GM12892 (cell line): ENCODE data around the gene TMEM270.
"Not testable (repeated sequence)": the region's sequence is repeated elsewhere in the genome, so short reads cannot be mapped to it uniquely, and the experiment has no call there.

ENCODE experiments used
- DNase-seq: peaks from one replicate; pipeline ENCODE4 v3.0.0; 2011; ENCODE audit not compliant: insufficient read length
- FAIRE-seq: peaks from 2 replicates; lab custom pipeline; 2011; peaks lifted over from hg19 to GRCh38; lab: Jason Lieb, UNC
- POLR2A ChIP-seq: IDR thresholded peaks from 2 replicates; pipeline ENCODE4 v1.6.1; 2011; ENCODE audit warnings: low read depth, low read length, control low read depth
- POLR2AphosphoS5 ChIP-seq: IDR thresholded peaks from 2 replicates; pipeline ENCODE4 v1.6.1; 2011; ENCODE audit warnings: low read depth, low read length, control low read depth
- TAF1 ChIP-seq: IDR thresholded peaks from 2 replicates; pipeline ENCODE4 v1.6.1; 2011; ENCODE audit warnings: low read depth, mild to moderate bottlenecking, control low read depth, low read length, borderline replicate concordance

Gene TMEM270

GRCh38 chr7:73870041-73870492, 9.1 kb downstream of the TMEM270 start:
- TF ChIP-seq TAF1 (no peak), POLR2AphosphoS5 (no peak), POLR2A (no peak)
- no peak for DNase-seq
- no peak for FAIRE-seq

- no peak for DNase-seq
- no peak for TF ChIP-seq POLR2AphosphoS5
- no peak for TF ChIP-seq POLR2A
- no peak for TF ChIP-seq TAF1
- no peak for FAIRE-seq
These were observed 10.4 kb downstream of the TMEM270 start for GRCh38 chr7:73871163-73872011.

DNA sequence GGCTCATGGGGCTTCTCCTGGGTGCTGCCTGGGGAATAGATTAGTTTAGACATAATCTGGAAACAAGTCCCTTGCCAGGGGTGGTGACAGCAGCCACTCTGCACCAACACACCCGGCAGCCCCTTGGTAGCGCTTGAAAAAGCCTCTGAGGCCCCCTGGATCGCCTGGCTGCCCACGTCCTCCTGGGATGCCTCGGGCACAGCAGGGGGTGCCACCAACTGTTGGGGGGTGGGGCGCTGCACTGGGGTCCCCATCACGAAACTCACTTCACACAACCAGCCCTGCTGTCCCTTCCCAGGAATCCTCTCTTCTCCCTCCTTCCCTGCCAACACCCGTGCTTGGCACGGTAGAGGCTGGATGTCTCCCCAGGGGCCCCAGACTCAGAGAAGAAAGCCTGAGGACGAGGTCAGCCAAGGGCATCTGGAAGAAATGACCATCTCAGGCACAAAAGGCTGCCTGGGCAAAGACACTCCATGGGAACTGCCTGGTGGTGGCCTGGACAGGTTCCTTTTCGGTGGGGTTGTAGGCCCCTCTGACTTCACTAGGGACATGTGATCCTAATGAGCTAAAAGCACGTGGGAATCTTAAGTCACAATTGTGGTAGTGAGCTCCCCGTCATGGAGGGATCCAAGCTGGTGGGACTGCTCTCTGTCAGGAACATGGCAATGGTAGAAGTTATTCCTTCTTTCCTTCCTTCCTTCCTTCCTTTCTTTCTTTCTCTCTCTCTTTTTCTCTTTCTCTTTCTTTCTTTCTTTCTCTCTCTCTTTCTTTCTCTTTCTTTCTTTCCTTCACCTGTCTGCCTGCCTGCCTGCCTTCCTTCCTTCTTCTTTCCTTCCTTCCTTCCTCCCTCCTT, 11.3 kb downstream of the TMEM270 start:
- DNase-seq (no peak), FAIRE-seq (no peak)

DNA sequence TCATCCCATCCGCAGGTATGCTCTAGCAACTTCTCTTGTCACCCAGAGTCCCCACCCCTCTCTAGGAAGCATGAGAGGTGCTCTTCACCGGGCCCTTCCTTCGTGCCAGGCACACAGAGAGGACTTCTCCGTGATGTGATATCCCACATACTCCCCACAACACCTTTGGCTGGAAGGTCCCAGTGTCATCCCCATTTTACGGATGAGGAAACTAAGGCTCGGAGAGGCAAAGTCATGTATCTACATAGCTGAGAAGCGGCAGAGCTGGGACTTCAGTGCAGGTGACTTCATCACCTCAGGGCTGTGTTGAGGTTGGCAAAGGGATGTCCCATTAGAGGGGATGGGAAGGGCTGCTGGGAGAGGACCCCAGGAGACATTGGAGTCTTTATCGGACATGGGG, 15.4 kb downstream of the TMEM270 start:
- FAIRE-seq = no peak
- no peak for TF ChIP-seq TAF1
- no peak for TF ChIP-seq POLR2A
- no peak for TF ChIP-seq POLR2AphosphoS5

More for the DNA sequence above, 11.3 kb downstream of the TMEM270 start:
- TF ChIP-seq POLR2A (no peak), TAF1 (no peak), POLR2AphosphoS5 (no peak)

GRCh38 chr7:73876973-73877372, 16.0 kb downstream of the TMEM270 start:
- no peak for TF ChIP-seq TAF1
- TF ChIP-seq POLR2A = no peak
- TF ChIP-seq POLR2AphosphoS5 = no peak
- DNase-seq = no peak
- FAIRE-seq = no peak

More for the DNA sequence above, 15.4 kb downstream of the TMEM270 start:
- DNase-seq = no peak

- DNase-seq = no peak
- no peak for FAIRE-seq
- TF ChIP-seq POLR2A (no peak), TAF1 (no peak), POLR2AphosphoS5 (no peak)
These were observed 19.2 kb downstream of the TMEM270 start for GRCh38 chr7:73879977-73880681.

GRCh38 chr7:73880755-73881328, 19.9 kb downstream of the TMEM270 start:
- DNase-seq (no peak), FAIRE-seq (no peak)
- TF ChIP-seq TAF1 = no peak
- no peak for TF ChIP-seq POLR2A
- no peak for TF ChIP-seq POLR2AphosphoS5

GRCh38 chr7:73881352-73882046, 20.5 kb downstream of the TMEM270 start:
- TF ChIP-seq TAF1 = no peak
- FAIRE-seq (no peak), DNase-seq (no peak)

- no peak for FAIRE-seq
- TF ChIP-seq TAF1 = no peak
- TF ChIP-seq POLR2A = no peak
- TF ChIP-seq POLR2AphosphoS5 = no peak
- DNase-seq = no peak
These were observed 21.1 kb downstream of the TMEM270 start for GRCh38 chr7:73882047-73882402.

DNA sequence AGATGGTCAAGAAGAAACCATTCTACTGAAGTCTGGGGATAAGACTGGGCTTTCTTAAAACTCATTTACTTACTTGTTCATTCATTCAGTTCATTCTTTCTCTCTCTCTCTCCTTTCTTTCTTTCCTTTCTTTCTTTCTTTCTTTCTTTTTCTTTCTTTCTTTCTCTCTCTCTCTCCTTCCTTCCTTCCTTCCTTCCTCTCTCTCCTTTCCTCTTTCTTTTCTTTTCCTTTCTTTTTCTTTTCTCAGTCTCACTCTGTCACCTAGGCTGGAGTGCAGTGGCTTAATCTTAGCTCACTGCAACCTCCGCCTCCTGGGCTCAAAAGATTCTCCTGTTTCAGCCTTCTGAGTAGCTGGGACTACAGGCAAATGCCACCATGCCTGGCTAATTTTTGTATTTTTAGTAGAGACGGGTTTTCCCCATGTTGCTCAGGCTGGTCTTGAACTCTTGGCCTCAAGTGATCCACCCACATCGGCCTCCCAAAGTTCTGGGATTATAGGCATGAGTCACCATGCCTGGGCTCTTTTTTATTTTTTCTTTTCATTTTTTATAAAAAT, 24.0 kb downstream of the TMEM270 start:
- FAIRE-seq, DNase-seq: not testable (repeated sequence)
